Measurements from ENCODE around the gene HRH2.

- TF ChIP-seq CTCF (IDR thresholded peaks at IDR 0.05) (no peak), POLR2A (IDR thresholded peaks at IDR 0.05) (no peak), POLR2AphosphoS5 (IDR thresholded peaks at IDR 0.05) (no peak), EP300 (IDR thresholded peaks at IDR 0.05) (no peak)
These were observed 17.0 kb downstream of the HRH2 start for GRCh38 chr5:175674731-175675346.
